TTC549 (cell line): ENCODE results near the gene SYNE3.

Experiments used
- FAIRE-seq: peaks from 2 replicates; lab custom pipeline; 2012; peaks lifted over from hg19 to GRCh38; lab: Jason Lieb, UNC

SYNE3 gene

GRCh38 chr14:95474486-95474885 is 42.0 kb downstream of the SYNE3 start:
- no peak for FAIRE-seq

- no peak for FAIRE-seq
These were observed 43.6 kb downstream of the SYNE3 start for GRCh38 chr14:95472819-95473251.

- FAIRE-seq = no peak
These were observed 45.0 kb downstream of the SYNE3 start for GRCh38 chr14:95471476-95471875.

GRCh38 chr14:95471016-95471415 is 45.4 kb downstream of the SYNE3 start:
- no peak for FAIRE-seq

- no peak for FAIRE-seq
These were observed 47.3 kb downstream of the SYNE3 start for GRCh38 chr14:95469134-95469481.

GRCh38 chr14:95468448-95469133 is 47.9 kb downstream of the SYNE3 start:
- FAIRE-seq = no peak

- no peak for FAIRE-seq
These were observed 48.8 kb downstream of the SYNE3 start for GRCh38 chr14:95467657-95468056.

GRCh38 chr14:95467232-95467631 is 49.2 kb downstream of the SYNE3 start:
- FAIRE-seq = no peak
